BLaER1 (cell line): ENCODE results near the gene EHMT1.

ENCODE experiments used
- H3K27ac ChIP-seq: shearing (Covaris generic); formaldehyde crosslinking; 2 replicates; pipeline ENCODE4 v1.8.1; 2022
- H3K27me3 ChIP-seq: shearing (Covaris generic); formaldehyde crosslinking; 2 replicates; pipeline ENCODE4 v1.8.1; 2022
- H3K36me3 ChIP-seq: shearing (Covaris generic); formaldehyde crosslinking; 2 replicates; pipeline ENCODE4 v1.8.1; 2022
- H3K4me1 ChIP-seq: shearing (Covaris generic); formaldehyde crosslinking; 2 replicates; pipeline ENCODE4 v1.8.1; 2022
- H3K4me2 ChIP-seq: shearing (Covaris generic); formaldehyde crosslinking; 2 replicates; pipeline ENCODE4 v1.8.1; 2022
- H3K4me3 ChIP-seq: shearing (Covaris generic); formaldehyde crosslinking; 2 replicates; pipeline ENCODE4 v1.8.1; 2022
- H3K9ac ChIP-seq: shearing (Covaris generic); formaldehyde crosslinking; 2 replicates; pipeline ENCODE4 v1.8.1; 2022
- H3K9me3 ChIP-seq: shearing (Covaris generic); formaldehyde crosslinking; 2 replicates; pipeline ENCODE4 v1.8.1; 2022
- H4K20me1 ChIP-seq: shearing (Covaris generic); formaldehyde crosslinking; 2 replicates; pipeline ENCODE4 v1.8.1; 2022
- Cebpa-rat ChIP-seq: shearing (Covaris generic); IDR thresholded peaks from 2 replicates; pipeline ENCODE4 v1.8.1; 2022

Gene EHMT1

GRCh38 chr9:137820161-137820855 is 201.5 kb downstream of the EHMT1 start:
- Histone ChIP-seq H4K20me1 (peaks cover 33% of the 10 kb centered on the region), H3K4me3 (no peak overlapping the region), H3K4me1 (no peaks in the 10 kb centered on the region), H3K27ac (no peak overlapping the region), H3K27me3 (no peaks in the 10 kb centered on the region), H3K36me3 (peaks cover 91% of the 10 kb centered on the region), H3K4me2 (no peak overlapping the region), H3K9me3 (peaks cover 39% of the 10 kb centered on the region), H3K9ac (no peak overlapping the region)
- TF ChIP-seq Cebpa-rat: no peak

DNA sequence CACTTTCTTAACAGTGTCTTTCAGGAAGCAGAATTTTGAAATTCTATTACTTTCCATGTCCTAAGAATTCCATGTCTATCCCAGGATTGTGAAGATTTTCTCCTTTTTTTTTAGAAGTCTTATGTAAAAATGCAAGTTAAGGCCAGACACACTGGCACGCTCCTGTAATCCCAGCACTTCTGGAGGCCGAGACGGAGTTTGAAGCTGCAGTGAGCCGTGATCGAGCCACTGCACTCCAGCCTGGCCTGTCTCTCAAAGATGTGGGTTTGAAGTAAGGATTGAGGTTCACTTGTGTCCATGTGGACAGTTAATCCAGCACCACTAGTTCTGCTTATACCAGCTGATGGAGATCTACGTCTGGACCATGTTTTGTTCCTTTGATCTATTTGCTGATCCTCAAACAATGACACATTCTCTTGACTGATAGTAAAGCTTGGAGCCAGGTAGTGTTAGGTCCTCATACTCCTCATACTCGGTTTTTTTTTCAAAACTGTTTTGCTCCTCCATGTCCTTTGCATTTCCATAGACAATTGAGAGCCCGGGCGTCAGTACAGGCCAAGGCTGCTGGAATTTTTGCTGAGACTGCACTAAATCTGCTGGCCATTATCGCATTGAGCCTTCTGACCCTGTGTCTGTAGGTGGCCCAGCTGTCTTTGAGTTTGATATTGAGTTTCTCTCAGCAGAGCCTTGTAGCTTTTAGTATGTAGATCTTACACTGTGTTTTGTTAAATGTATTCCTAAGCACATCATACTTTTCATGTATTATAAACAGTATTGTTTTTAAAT is 205.4 kb downstream of the EHMT1 start:
- H3K4me3 ChIP-seq: no peak overlapping the region
- peaks cover 7% of the 10 kb centered on the region; the same call in 1 of the 2 replicates for H3K4me1 ChIP-seq
- H3K9me3 ChIP-seq: peaks cover 20% of the 10 kb centered on the region
- peaks cover 61% of the 10 kb centered on the region for H4K20me1 ChIP-seq
- peaks cover 94% of the 10 kb centered on the region for H3K36me3 ChIP-seq
- no peak overlapping the region for H3K4me2 ChIP-seq
- no peak overlapping the region for H3K9ac ChIP-seq
- TF ChIP-seq Cebpa-rat: no peak
- no peaks in the 10 kb centered on the region for H3K27me3 ChIP-seq
- no peak overlapping the region for H3K27ac ChIP-seq

DNA sequence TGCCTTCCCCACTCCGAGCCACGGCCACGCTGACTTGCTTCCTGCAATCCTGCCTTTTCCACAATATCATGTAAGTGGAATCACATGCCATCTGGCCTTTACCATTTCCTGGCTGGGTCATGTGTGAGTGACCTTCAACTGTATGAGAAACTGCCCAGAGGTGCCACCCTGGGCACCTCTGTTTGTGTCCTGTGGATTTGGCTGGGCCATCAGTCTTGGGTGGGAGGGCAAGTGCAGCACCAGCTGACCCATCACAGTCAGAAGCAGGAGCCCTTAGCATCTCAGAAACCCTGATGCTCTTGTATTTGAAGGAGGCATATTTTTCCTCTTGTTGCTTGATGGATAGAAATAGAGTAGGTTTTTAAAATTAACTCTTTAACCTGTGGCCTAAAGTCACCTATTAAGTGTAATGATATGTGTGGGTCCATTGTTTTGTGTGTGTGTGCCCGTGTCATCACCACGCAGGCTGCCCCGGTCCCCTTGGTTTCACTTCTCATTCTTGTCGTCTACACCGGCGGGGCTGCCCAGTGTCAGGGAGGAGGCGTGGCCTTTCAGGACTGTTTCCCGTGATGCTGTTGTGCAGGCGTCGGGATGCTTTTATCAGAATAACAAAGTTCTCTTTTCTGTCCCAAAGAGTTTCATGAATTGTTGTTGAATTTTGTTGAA is 206.7 kb downstream of the EHMT1 start:
- TF ChIP-seq Cebpa-rat: no peak
- no peak overlapping the region for H3K9ac ChIP-seq
- no peak overlapping the region for H3K4me3 ChIP-seq
- peaks cover 74% of the 10 kb centered on the region for H4K20me1 ChIP-seq
- H3K27me3 ChIP-seq: no peaks in the 10 kb centered on the region
- H3K36me3 ChIP-seq: peaks cover 95% of the 10 kb centered on the region
- peaks cover 20% of the 10 kb centered on the region for H3K9me3 ChIP-seq
- H3K27ac ChIP-seq: no peak overlapping the region
- H3K4me2 ChIP-seq: no peak overlapping the region
- peaks cover 7% of the 10 kb centered on the region; the same call in 1 of the 2 replicates for H3K4me1 ChIP-seq

DNA sequence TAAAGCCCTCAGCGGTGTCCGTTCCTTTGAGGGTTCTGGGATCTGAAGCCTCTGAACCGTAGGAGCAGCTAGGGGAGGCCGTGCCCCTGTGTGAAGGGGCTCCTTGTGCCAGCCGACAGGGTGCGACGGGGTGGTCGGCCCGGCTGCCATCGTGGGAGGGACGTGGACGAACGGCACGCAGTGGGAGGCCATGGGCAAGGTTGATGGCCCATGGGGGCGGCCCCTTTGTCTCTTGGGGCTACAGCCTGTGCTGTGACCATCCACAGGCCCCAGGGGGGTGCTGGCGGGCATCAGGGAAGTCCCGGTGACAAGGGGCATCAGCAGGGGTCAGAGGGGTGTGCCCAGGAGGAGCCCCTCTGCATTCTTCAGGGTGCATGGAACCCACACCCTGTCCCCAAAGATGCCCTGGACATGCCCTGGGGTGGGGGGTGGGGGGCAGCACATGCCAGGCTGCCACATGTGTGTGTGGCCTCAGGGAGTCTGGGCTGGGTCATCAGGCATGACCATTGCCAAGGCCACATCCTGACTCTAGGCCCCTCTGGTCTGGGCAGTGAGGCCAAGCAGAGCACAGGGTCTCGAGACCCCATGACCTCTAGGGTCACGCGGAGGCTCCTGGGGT is 209.2 kb downstream of the EHMT1 start:
- H3K4me3 ChIP-seq: no peak overlapping the region
- TF ChIP-seq Cebpa-rat: no peak
- H3K9me3 ChIP-seq: peaks cover 11% of the 10 kb centered on the region
- no peaks in the 10 kb centered on the region for H3K27me3 ChIP-seq
- no peak overlapping the region for H3K9ac ChIP-seq
- H4K20me1 ChIP-seq: peaks cover 89% of the 10 kb centered on the region
- peaks cover 7% of the 10 kb centered on the region; the same call in 1 of the 2 replicates for H3K4me1 ChIP-seq
- H3K36me3 ChIP-seq: peaks cover 95% of the 10 kb centered on the region
- H3K4me2 ChIP-seq: no peak overlapping the region
- H3K27ac ChIP-seq: no peak overlapping the region

- Histone ChIP-seq H3K4me2 (no peak overlapping the region), H3K36me3 (peaks cover 96% of the 10 kb centered on the region), H3K9me3 (peaks cover 11% of the 10 kb centered on the region), H4K20me1 (peaks cover 95% of the 10 kb centered on the region), H3K9ac (no peak overlapping the region), H3K27ac (no peak overlapping the region), H3K27me3 (no peaks in the 10 kb centered on the region), H3K4me1 (peaks cover 7% of the 10 kb centered on the region; the same call in 1 of the 2 replicates), H3K4me3 (no peak overlapping the region)
- TF ChIP-seq Cebpa-rat: no peak
Observed at GRCh38 chr9:137828527-137829259, 209.9 kb downstream of the EHMT1 start.

- H3K4me1 ChIP-seq: peaks cover 7% of the 10 kb centered on the region; the same call in 1 of the 2 replicates
- H3K27ac ChIP-seq: no peak overlapping the region
- H3K27me3 ChIP-seq: no peaks in the 10 kb centered on the region
- peaks cover 96% of the 10 kb centered on the region for H3K36me3 ChIP-seq
- TF ChIP-seq Cebpa-rat: no peak
- H3K9ac ChIP-seq: no peak overlapping the region
- no peak overlapping the region for H3K4me3 ChIP-seq
- peaks cover 95% of the 10 kb centered on the region for H4K20me1 ChIP-seq
- H3K9me3 ChIP-seq: peaks cover 11% of the 10 kb centered on the region
- no peak overlapping the region for H3K4me2 ChIP-seq
Observed at GRCh38 chr9:137829260-137829996, 210.6 kb downstream of the EHMT1 start.

DNA sequence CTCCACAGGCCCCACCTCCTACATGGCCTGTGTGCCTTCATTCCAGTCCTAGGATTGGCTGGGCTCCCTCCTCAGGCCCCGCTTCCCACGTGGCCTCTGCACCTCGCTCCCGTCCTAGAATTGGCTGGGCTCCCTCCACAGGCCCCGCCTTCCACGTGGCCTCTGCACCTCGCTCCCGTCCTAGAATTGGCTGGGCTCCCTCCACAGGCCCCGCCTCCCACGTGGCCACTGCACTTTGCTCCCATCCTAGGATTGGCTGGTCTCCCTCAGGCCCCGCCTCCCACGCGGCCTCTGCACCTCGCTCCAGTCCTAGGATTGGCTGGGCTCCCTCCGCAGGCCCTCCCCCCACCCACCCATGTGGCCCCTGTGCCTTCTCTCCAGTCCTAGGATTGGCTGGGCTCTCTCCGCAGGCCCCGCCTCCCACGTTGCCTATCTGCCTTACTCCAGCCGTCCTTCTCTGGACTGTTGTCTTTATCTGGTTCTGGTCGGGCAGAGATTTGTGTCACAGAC is 213.4 kb downstream of the EHMT1 start:
- peaks cover 99% of the 10 kb centered on the region for H4K20me1 ChIP-seq
- H3K9me3 ChIP-seq: no peaks in the 10 kb centered on the region
- H3K36me3 ChIP-seq: peaks cover 97% of the 10 kb centered on the region
- no peak overlapping the region for H3K27ac ChIP-seq
- H3K27me3 ChIP-seq: no peaks in the 10 kb centered on the region
- H3K9ac ChIP-seq: no peak overlapping the region
- peaks cover 7% of the 10 kb centered on the region; the same call in 1 of the 2 replicates for H3K4me1 ChIP-seq
- no peak overlapping the region for H3K4me2 ChIP-seq
- no peak overlapping the region for H3K4me3 ChIP-seq
- TF ChIP-seq Cebpa-rat: no peak

- no peak overlapping the region for H3K9ac ChIP-seq
Observed at GRCh38 chr9:137832830-137833590, 214.2 kb downstream of the EHMT1 start.

More at GRCh38 chr9:137832830-137833590, 214.2 kb downstream of the EHMT1 start:
- Histone ChIP-seq H3K36me3 (peaks cover 96% of the 10 kb centered on the region), H3K27ac (no peak overlapping the region), H3K4me2 (no peak overlapping the region), H4K20me1 (peaks cover 97% of the 10 kb centered on the region), H3K27me3 (no peaks in the 10 kb centered on the region), H3K9me3 (no peaks in the 10 kb centered on the region), H3K4me3 (no peak overlapping the region), H3K4me1 (peaks cover 10% of the 10 kb centered on the region)
- TF ChIP-seq Cebpa-rat: no peak
